ENCODE results near the gene SNAPC4. TPM values are rescaled to one million over a fixed set of nuclear protein-coding genes. Genes with fewer than 3 reads are reported as not detected.
A peak's percentile ranks its signal among the peaks of the same experiment; 100 is the strongest.

SNAPC4 gene
- total RNA-seq, 1 experiment from 2014 or later: 10.8 TPM

DNA sequence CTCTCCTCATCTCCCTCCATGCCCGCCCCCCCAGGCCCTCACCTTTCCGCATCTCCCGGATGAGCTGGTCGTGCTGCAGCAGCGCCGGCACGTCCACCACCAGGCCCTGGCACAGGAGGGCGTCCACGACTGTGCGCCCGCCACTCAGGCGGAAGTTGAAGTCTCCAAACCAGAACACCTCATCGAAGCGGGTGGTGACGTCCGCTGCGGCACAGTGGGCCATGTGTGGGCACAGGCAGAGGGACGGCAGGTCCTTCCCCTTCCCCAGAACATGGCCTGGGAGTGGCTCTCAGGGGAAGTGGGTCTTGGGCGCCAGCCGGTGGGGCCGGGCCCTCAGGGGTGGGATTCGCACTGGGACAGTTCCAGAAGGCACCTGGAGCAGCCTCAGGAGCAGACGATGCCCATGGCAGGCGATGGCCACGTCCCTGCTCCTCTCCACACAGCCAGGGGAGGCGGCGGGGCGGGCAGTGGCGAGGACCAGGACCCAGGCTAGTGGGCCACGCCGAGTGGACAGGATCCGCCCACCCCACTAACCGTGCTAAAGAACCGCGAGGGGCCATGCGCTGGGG lies 31.9 kb upstream of the SNAPC4 start:
- no peaks in the 10 kb centered on the region for H3K27me3 ChIP-seq (ENCODE audit: control insufficient read depth, insufficient read depth, low read length)
- BruUV-seq (replicated peaks): no TSS peak
- intact Hi-C loops (cut with micrococcal nuclease; ENCODE audit: unreplicated experiment): no loop called here
- TF ChIP-seq SIN3A (IDR thresholded peaks at IDR 0.05; ENCODE audit: borderline replicate concordance, insufficient read depth, low read depth, low read length) (no peak), REST (IDR thresholded peaks at IDR 0.05; ENCODE audit: insufficient read depth in 1 of 2, low read depth in 2 of 2, low read length in 1 of 2) (no peak), TCF7L2 (IDR thresholded peaks at IDR 0.05; ENCODE audit: low read depth, low read length) (no peak), CTCF (IDR thresholded peaks at IDR 0.05) (no peak), POLR2AphosphoS5 (IDR thresholded peaks at IDR 0.05; ENCODE audit: low read depth, low read length) (no peak)
- no peaks in the 10 kb centered on the region for H3K9me3 ChIP-seq (ENCODE audit: control insufficient read depth, insufficient read depth, low read depth, low read length)
- no peak overlapping the region for H3K27ac ChIP-seq (ENCODE audit: low read length)
- H3K36me3 ChIP-seq (ENCODE audit: control insufficient read depth, insufficient read depth, low read length): no peaks in the 10 kb centered on the region
- DNase-seq (ENCODE audit: low read depth, low spot score) (no peak), ATAC-seq (no peak)
- ChIA-PET CTCF (no interaction called here), POLR2A (no interaction called here)
- no peaks in the 10 kb centered on the region for H3K4me1 ChIP-seq (ENCODE audit: control insufficient read depth, insufficient read depth, low read length)
- in situ Hi-C loops (cut with HindIII; ENCODE audit: low pct_unique_long_range_greater_than_20kb, low sequenced_read_pairs): no loop called here
- H3K4me3 ChIP-seq (ENCODE audit: low read depth in 2 of 2, low read length in 2 of 2): no peak overlapping the region

GRCh38 chr9:136430588-136431234 lies 30.7 kb upstream of the SNAPC4 start:
- TF ChIP-seq SIN3A (IDR thresholded peaks at IDR 0.05; ENCODE audit: borderline replicate concordance, insufficient read depth, low read depth, low read length) (no peak), REST (IDR thresholded peaks at IDR 0.05; ENCODE audit: insufficient read depth in 1 of 2, low read depth in 2 of 2, low read length in 1 of 2) (no peak), POLR2AphosphoS5 (IDR thresholded peaks at IDR 0.05; ENCODE audit: low read depth, low read length) (no peak), CTCF (IDR thresholded peaks at IDR 0.05) (no peak), TCF7L2 (IDR thresholded peaks at IDR 0.05; ENCODE audit: low read depth, low read length) (no peak)
- ATAC-seq (peak; percentile 40), DNase-seq (ENCODE audit: low read depth, low spot score) (no peak)
- ChIA-PET CTCF (no interaction called here), POLR2A (no interaction called here)
- intact Hi-C loops (cut with micrococcal nuclease; ENCODE audit: unreplicated experiment): no loop called here
- Histone ChIP-seq H3K4me1 (ENCODE audit: control insufficient read depth, insufficient read depth, low read length) (no peaks in the 10 kb centered on the region), H3K4me3 (ENCODE audit: low read depth in 2 of 2, low read length in 2 of 2) (no peak overlapping the region), H3K27me3 (ENCODE audit: control insufficient read depth, insufficient read depth, low read length) (no peaks in the 10 kb centered on the region), H3K27ac (ENCODE audit: low read length) (no peak overlapping the region), H3K9me3 (ENCODE audit: control insufficient read depth, insufficient read depth, low read depth, low read length) (no peaks in the 10 kb centered on the region), H3K36me3 (ENCODE audit: control insufficient read depth, insufficient read depth, low read length) (no peaks in the 10 kb centered on the region)
- in situ Hi-C loops (cut with HindIII; ENCODE audit: low pct_unique_long_range_greater_than_20kb, low sequenced_read_pairs): no loop called here
- no TSS peak for BruUV-seq (replicated peaks)
